Activated T-helper 2 cell treated with anti-CD3 and anti-CD28 coated beads, Interferon-gamma antibody, Interleukin-2, Interleukin-4, amounts not matched to agents 10 μg/mL and 5 μg/mL and 100 μg/mL, durations not matched to agents 14 hours and 24 hours and 36 hours (primary cell): ENCODE data around the gene MYL11. TPM values are rescaled to one million over a fixed set of nuclear protein-coding genes. Genes with fewer than 3 reads are reported as not detected.
A peak's percentile ranks its signal among the peaks of the same experiment; 100 is the strongest.
"Not testable (repeated sequence)": the region's sequence is repeated elsewhere in the genome, so short reads cannot be mapped to it uniquely, and the experiment has no call there.

Source experiments
- DNase-seq: peaks from one replicate; pipeline ENCODE4 v3.0.0; 2021; ENCODE audit warnings: low spot score
- H3K27ac Mint-ChIP-seq: one replicate; pipeline ENCODE4 v1.8.0; 2021; ENCODE audit warnings: mixed read lengths
- H3K27me3 Mint-ChIP-seq: one replicate; pipeline ENCODE4 v1.8.0; 2021; ENCODE audit warnings: low read depth, mixed read lengths
- H3K36me3 Mint-ChIP-seq: one replicate; pipeline ENCODE4 v1.8.0; 2021; ENCODE audit warnings: low read depth, mixed read lengths
- H3K4me1 Mint-ChIP-seq: one replicate; pipeline ENCODE4 v1.8.0; 2021; ENCODE audit warnings: low read depth, mixed read lengths
- H3K4me3 Mint-ChIP-seq: one replicate; pipeline ENCODE4 v1.8.0; 2021; ENCODE audit warnings: low read depth, mild to moderate bottlenecking, moderate library complexity, mixed read lengths
- H3K9me3 Mint-ChIP-seq: one replicate; pipeline ENCODE4 v1.8.0; 2021; ENCODE audit warnings: mixed read lengths
- intact Hi-C: fragments of 100-400 bp; cut with micrococcal nuclease; formaldehyde crosslinking; loops from one replicate; pipeline ENCODE4 v1.15.1; 2023
- total RNA-seq: library from RNA; stranded (reverse); gene quantifications from 2 replicates; pipeline ENCODE4 v1.2.3, GENCODE V29; 2022

Gene MYL11, protein sequence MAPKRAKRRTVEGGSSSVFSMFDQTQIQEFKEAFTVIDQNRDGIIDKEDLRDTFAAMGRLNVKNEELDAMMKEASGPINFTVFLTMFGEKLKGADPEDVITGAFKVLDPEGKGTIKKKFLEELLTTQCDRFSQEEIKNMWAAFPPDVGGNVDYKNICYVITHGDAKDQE
- total RNA-seq = 3.4 and 4.3 TPM in 2 replicates

DNA sequence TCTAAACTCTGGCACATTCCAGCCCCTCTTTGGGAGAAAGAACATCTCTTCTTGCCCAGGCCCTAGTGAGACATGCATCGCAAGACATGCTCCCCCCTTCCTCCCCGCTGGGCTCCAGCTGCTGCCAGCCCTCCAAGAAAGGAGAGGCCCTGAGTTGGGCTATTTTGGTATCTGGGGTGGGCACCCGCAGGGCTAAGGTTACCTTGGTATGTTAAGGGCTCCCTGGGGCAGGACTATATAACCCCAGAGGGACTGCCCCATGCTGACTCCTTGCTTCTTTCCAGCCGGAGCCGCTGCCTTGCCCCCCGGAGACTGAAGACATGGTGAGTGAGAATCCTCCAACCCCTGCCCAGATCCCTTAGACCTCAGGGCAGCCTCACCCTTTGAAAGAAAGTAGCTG is at the start of gene MYL11:
TSS of gene MYL11 (plus strand) at position 265 of the 400 bp plus-strand sequence. CDS start at position 321, 56 bp downstream.
- Mint-ChIP-seq H3K4me1 (peaks cover 27% of the 10 kb centered on the region), H3K36me3 (peaks cover 10% of the 10 kb centered on the region), H3K4me3 (no peak within 1 kb of the TSS), H3K9me3 (no peaks in the 10 kb centered on the region), H3K27me3 (no peaks in the 10 kb centered on the region), H3K27ac (no peak within 1 kb of the TSS)
- intact Hi-C loops = loop anchor here (5.0 to 10.0 kb wide), 2 partner anchors 153 to 570 kb away; partner anchors contain the start of genes MAZ and ZNF768
- DNase-seq = no peak

DNA sequence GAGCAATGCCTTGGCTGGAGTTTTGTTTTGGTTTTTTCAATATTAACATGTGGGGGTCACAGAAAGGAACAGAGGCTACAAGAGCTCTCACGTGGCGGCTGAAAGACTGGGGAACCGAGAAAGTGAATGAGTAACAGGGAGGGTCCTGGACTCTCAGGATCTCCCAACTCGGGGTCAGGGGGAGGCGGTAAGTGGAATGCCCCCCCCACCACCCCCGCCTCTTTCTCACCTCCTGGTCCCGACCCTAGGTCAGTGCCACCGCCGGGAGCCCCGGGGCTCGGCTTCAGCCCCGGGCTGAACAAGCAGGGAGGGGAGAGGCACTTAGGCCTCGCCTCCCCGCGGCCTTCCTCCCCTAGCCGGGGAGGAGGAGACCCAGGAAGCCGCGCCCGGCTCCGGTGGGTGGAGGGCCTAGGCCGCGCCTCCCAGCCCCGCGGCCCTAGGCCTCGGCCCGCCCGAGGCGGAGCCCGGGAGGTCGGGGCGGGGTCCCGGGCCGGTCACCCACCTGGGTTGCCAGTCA is 40.1 kb upstream of the MYL11 start:
- H3K9me3 Mint-ChIP-seq, H3K27me3 Mint-ChIP-seq, H3K36me3 Mint-ChIP-seq: not testable (repeated sequence)
- peak overlapping the region; percentile 95 for H3K27ac Mint-ChIP-seq
- intact Hi-C loops = loop anchor here (2.0 kb wide), 1 partner anchor 36 kb away; the partner anchor contains the start of gene TBC1D10B
- H3K4me1 Mint-ChIP-seq = peaks cover 15% of the 10 kb centered on the region
- peak; percentile 86 for DNase-seq
- peak overlapping the region; percentile 95 for H3K4me3 Mint-ChIP-seq

DNA sequence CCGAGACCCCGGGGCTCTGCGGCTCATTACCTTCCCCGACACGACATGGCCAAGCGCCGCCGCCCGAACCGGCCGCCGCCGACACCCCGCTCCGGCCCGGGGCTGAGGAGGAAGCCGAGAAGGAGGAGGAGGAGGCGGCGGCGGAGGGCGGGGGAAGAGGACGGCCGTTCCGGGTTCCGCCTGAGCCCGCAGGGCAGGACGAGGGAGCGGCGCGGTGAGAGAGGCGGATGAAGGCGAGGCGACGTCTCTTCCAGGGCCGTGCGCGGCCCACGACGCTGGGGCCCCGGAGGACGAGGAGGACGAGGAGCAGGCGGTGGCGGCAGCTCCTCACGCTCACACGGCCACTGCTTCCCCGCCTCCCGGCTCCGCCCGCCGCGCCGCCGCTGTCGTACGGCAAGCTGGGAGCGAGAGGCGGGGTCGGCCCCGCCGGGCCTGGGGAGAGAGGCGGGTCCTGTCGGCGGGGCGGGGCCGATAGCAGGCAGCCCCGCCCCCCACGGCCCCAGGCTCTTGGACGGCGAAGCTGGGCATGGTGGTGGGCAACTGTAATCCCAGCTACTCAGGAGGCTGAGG is 39.5 kb upstream of the MYL11 start:
- Mint-ChIP-seq H3K4me3 (peak overlapping the region; percentile 83), H3K4me1 (peaks cover 15% of the 10 kb centered on the region), H3K27ac (peak overlapping the region; percentile 73)
- not testable (repeated sequence) for H3K36me3 Mint-ChIP-seq, H3K27me3 Mint-ChIP-seq, H3K9me3 Mint-ChIP-seq
- DNase-seq = peak; percentile 84
- intact Hi-C loops = loop anchor here (1.0 to 2.0 kb wide), 2 partner anchors 36 to 223 kb away; partner anchors contain the start of genes TBC1D10B and ZNF764

DNA sequence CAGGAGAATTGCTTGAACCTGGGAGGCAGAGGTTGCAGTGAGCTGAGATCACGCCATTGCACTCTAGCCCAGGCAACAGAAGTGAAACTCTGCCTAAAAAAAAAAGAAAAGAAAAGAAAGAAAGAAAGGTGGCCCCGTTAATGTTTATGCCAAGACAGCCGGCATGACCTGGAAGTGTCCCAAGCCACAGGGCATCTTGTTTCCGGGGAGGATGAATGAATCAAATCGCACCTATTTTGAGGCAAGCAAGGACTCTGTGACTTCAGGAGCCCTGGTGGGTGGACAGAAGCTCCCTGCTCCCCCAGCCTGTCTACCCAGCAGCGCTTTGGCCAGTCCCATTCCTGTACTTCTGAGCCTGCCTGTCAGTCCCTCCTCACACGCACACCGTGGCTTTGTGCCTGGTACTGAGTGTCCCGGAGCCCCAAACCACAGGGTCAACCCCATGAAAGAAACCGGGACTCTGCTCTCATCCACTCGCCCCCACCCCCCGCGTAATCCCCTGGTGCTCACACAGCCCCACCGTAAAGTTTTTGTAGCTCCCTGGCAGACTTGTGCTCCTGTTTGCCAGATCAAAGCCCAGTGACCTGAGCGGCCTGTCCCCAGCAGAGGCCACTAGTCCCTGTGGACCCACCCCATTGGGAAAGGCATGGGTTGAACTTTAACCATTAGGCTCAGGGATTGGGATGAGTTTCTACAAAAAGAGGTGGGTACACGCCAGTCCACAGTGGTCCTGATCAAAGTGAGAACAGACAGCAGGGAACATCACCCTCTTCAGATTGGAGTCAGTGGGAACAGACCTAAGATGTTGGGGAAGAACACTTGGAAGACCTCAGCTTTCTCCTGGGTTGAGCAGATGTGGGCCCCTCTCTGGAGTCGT is 38.8 kb upstream of the MYL11 start:
- Mint-ChIP-seq H3K4me1 (peaks cover 15% of the 10 kb centered on the region), H3K4me3 (peak overlapping the region; percentile 83), H3K36me3 (no peaks in the 10 kb centered on the region), H3K9me3 (no peaks in the 10 kb centered on the region), H3K27me3 (no peaks in the 10 kb centered on the region), H3K27ac (peak overlapping the region; percentile 73)
- no peak for DNase-seq
- intact Hi-C loops = loop anchor here (1.0 to 2.0 kb wide), 2 partner anchors 35 to 222 kb away; partner anchors contain the start of genes TBC1D10B and ZNF764

DNA sequence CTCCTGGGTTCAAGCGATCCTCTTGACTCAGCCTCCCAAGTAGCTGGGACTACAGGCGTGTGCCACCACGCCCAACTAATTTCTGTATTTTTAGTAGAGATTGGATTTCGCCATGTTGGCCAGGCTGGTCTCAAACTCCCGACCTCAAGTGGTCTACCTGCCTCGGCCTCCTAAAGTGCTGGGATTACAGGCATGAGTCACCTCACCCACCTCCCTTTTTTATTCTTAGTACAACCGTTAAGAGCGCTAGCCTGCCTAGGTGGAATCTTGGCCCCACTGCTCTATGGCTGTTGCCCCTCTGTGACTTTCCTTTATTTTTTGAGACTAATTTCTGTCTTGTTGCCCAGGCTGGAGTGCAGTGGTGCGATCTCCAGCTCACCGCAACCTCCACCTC is 36.6 kb upstream of the MYL11 start:
- H3K4me1 Mint-ChIP-seq = peaks cover 11% of the 10 kb centered on the region
- H3K27me3 Mint-ChIP-seq, intact Hi-C loops, H3K9me3 Mint-ChIP-seq, H3K4me3 Mint-ChIP-seq, DNase-seq, H3K36me3 Mint-ChIP-seq, H3K27ac Mint-ChIP-seq: not testable (repeated sequence)

DNA sequence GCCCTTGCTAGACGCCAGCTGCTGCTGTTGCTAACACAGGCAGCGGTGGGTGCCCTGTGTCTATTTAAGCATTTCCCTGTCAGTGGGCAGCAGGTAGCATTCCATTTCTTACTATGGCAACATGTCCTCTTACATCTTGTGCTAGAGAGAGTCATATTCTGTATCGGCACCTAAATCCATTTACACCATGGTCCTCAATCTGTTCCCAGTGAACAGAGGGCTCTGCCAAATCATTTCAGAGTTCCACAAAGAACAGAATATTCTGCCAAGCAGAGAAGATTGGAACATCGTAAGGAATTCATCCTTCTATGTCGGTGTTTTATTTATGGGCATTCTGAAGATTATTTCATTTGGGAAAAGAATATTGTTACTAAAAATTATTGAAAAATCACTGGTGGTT is 35.9 kb upstream of the MYL11 start:
- H3K27me3 Mint-ChIP-seq, H3K4me3 Mint-ChIP-seq, H3K27ac Mint-ChIP-seq, DNase-seq, intact Hi-C loops, H3K9me3 Mint-ChIP-seq, H3K36me3 Mint-ChIP-seq: not testable (repeated sequence)
- peaks cover 11% of the 10 kb centered on the region for H3K4me1 Mint-ChIP-seq

DNA sequence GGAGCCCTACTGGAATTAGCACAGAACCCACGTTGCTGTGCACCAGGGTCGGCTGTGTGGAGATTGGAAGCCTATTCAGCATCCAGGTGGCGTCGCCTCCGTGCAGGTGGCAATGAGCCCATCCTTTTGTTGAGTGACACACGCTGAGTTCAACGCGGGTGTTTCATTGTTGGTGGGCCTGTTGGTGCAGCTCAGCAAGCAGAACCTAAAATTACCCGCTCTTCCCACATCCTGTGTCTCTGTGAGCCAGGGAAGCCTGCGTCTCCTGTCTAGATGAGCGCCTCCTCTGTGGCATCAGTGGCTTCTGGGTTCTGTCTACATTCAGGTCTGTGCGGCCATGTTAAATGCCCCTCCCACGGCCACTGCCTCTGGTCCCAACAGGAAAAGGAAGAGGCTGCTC is 34.0 kb upstream of the MYL11 start:
- Mint-ChIP-seq H3K27me3 (no peaks in the 10 kb centered on the region), H3K4me1 (peaks cover 9% of the 10 kb centered on the region), H3K27ac (no peak overlapping the region), H3K9me3 (no peaks in the 10 kb centered on the region), H3K36me3 (no peaks in the 10 kb centered on the region), H3K4me3 (no peak overlapping the region)
- no peak for DNase-seq
- intact Hi-C loops = no loop called here

DNA sequence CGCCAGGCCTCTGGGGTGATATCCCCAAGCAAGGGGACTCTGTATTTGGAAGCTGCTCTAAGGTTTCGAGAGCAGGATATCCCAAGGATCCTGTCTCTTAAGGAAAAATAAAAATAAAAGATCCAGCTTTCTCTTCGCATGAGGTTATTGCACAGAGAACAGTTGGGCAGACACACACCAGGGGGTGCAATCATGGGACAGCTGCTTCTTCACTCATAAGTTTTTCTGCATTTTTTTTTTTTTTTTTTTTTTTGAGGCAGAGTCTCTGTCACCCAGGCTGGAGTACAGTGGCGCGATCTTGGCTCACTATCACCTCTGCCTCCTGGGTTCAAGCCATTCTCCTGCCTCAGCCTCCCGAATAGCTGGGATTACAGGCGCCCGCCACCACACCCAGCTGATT is 32.6 kb upstream of the MYL11 start:
- H3K4me1 Mint-ChIP-seq, H3K27me3 Mint-ChIP-seq, H3K27ac Mint-ChIP-seq, intact Hi-C loops, H3K36me3 Mint-ChIP-seq, DNase-seq, H3K9me3 Mint-ChIP-seq, H3K4me3 Mint-ChIP-seq: not testable (repeated sequence)

DNA sequence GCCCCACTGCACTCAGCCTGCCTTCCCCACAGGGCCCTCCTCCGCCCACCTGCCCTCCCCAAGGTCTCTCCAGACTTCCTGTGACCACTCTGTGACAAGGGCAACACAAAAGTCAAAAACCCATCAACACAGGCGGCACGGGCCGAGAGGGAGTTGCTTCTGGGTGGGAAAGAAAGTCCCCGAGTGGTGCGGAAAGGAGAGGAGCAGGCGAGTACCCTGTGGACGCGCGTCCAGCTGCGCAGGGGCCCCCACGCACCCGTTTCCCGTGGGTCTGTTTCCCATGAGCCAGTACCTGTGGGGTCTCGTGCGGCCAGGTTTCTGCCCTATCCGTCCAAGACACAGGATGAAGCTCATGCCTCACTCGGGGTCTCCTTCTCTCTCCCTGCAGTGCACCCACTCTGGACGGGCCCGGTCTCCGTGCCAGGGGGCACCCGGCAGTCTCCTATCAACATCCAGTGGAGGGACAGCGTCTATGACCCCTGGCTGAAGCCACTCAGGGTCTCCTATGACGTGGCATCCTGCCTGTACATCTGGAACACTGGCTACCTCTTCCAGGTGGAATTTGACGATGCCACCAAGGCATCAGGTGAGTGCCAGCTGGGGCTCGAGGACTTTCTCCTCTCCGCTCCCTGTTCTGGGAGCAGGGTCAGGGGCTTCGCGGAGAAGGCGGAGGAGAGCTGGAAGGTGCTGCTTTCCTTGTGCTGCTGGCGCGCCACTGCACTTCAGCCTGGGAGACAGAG is 31.7 kb upstream of the MYL11 start:
- Mint-ChIP-seq H3K9me3 (no peaks in the 10 kb centered on the region), H3K27me3 (no peaks in the 10 kb centered on the region)
- DNase-seq = no peak

DNA sequence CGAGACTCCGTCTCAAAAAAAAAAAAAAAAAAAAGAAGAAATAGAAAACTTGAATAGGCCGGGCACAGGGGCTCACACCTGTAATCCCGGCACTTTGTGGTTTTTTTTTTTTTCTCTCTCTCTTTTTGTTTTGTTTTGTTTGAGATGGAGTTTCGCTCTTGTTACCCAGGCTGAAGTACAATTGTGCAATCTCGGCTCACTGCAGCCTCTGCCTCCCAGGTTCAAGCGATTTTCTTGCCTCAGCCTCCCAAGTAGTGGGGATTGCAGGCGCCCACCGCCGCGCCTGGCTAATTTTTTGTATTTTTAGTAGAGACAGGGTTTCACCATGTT is 31.1 kb upstream of the MYL11 start:
- H3K27ac Mint-ChIP-seq, intact Hi-C loops, H3K36me3 Mint-ChIP-seq, H3K9me3 Mint-ChIP-seq, H3K4me3 Mint-ChIP-seq, H3K4me1 Mint-ChIP-seq, H3K27me3 Mint-ChIP-seq, DNase-seq: not testable (repeated sequence)

More for the DNA sequence above, 31.7 kb upstream of the MYL11 start:
- H3K4me1 Mint-ChIP-seq = peaks cover 4% of the 10 kb centered on the region
- intact Hi-C loops = no loop called here
- no peaks in the 10 kb centered on the region for H3K36me3 Mint-ChIP-seq
- no peak overlapping the region for H3K4me3 Mint-ChIP-seq
- H3K27ac Mint-ChIP-seq = no peak overlapping the region

DNA sequence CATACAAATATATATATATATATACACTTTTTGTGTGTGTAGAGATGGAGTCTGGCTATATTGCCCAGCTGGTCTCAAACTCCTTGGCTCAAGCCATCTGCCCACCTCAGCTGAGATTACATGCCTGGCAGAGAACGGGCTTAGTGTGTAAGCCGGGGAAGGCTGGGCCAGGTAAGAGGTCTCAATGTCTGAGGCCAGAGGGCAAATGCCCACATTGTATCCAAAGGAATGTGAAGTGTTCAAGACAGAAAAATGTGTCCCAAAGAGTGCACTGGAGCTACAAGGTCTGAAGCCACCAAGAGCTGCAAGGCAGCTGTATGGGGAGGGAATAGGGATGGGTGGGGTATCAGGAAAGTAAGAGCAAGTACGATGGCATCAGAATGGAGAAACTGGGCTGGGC is 28.3 kb upstream of the MYL11 start:
- DNase-seq = no peak
- Mint-ChIP-seq H3K27me3 (no peaks in the 10 kb centered on the region), H3K9me3 (no peaks in the 10 kb centered on the region), H3K27ac (no peak overlapping the region), H3K36me3 (peaks cover 23% of the 10 kb centered on the region), H3K4me1 (peaks cover 12% of the 10 kb centered on the region), H3K4me3 (no peak overlapping the region)
- intact Hi-C loops = no loop called here

DNA sequence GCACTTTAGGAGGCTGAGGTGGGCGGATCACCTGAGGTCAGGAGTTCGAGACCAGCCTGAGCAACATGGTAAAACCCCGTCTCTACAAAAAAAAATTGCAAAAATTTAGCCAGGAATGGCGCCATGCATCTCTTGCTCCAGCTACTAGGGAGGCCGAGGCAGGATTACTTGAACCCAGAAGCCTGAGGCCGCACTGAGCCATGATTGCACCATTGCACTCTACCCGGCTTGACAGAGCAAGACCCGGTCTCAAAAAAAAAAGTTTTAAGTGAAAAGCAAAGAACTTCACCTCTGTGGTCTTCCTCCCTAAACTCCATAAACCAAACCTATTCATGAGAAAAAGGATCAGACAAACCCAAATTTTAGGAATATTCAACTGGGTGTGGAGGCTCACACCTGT is 26.5 kb upstream of the MYL11 start:
- Mint-ChIP-seq H3K36me3 (peaks cover 41% of the 10 kb centered on the region), H3K27ac (no peak overlapping the region)
- DNase-seq = no peak

More for the DNA sequence above, 26.5 kb upstream of the MYL11 start:
- intact Hi-C loops = no loop called here
- H3K9me3 Mint-ChIP-seq = no peaks in the 10 kb centered on the region
- no peaks in the 10 kb centered on the region for H3K27me3 Mint-ChIP-seq
- H3K4me1 Mint-ChIP-seq = peaks cover 20% of the 10 kb centered on the region
- no peak overlapping the region for H3K4me3 Mint-ChIP-seq
